Neural cell (in vitro differentiated cells): ENCODE measurements around the gene DNAH6. TPM values are rescaled to one million over a fixed set of nuclear protein-coding genes. Genes with fewer than 3 reads are reported as not detected.
"Not testable (repeated sequence)": the region's sequence is repeated elsewhere in the genome, so short reads cannot be mapped to it uniquely, and the experiment has no call there.

Experiments used
- H2AFZ ChIP-seq: fragments of 200-600, 300-800 bp; sonication (generic), shearing (Covaris generic); 2 replicates; pipeline ENCODE4 v1.6.0; 2014; ENCODE audit warnings: low read depth, mild to moderate bottlenecking, antibody characterized with exemption, low read length, moderate library complexity
- H3F3A ChIP-seq: fragments of 200-600 bp; shearing (Covaris generic); 2 replicates; pipeline ENCODE4 v1.6.1; 2016; ENCODE audit warnings: mild to moderate bottlenecking, moderate library complexity, mixed read lengths, antibody characterized with exemption, low read length; ENCODE audit not compliant: insufficient read depth, poor library complexity, severe bottlenecking
- H3K27ac ChIP-seq: fragments of 200-600, 300-800 bp; sonication (generic), shearing (Covaris generic); 2 replicates; pipeline ENCODE4 v1.5.1; 2014; ENCODE audit warnings: mild to moderate bottlenecking, low read length, moderate library complexity
- H3K27me3 ChIP-seq: fragments of 300-800, 200-600 bp; sonication (generic), shearing (Covaris generic); 2 replicates; pipeline ENCODE4 v1.6.0; 2014; ENCODE audit warnings: mild to moderate bottlenecking, low read depth, low read length, moderate library complexity; ENCODE audit not compliant: insufficient read depth
- H3K36me3 ChIP-seq: fragments of 300-800, 200-600 bp; sonication (generic), shearing (Covaris generic); 2 replicates; pipeline ENCODE4 v1.5.1; 2014; ENCODE audit warnings: mild to moderate bottlenecking, antibody characterized with exemption, low read length, moderate library complexity; ENCODE audit not compliant: insufficient read depth
- H3K4me2 ChIP-seq: fragments of 300-800, 200-600 bp; sonication (generic), shearing (Covaris generic); 2 replicates; pipeline ENCODE4 v1.6.0; 2014; ENCODE audit warnings: mild to moderate bottlenecking, low read length
- H3K4me3 ChIP-seq: fragments of 300-800, 200-600 bp; sonication (generic), shearing (Covaris generic); 2 replicates; pipeline ENCODE4 v1.5.1; 2014; ENCODE audit warnings: mild to moderate bottlenecking, low read length, moderate library complexity
- H3K79me2 ChIP-seq: fragments of 200-600 bp; shearing (Covaris generic); replicated peaks from 2 replicates; pipeline ENCODE4 v1.6.0; 2014; ENCODE audit warnings: mild to moderate bottlenecking, low read length, moderate library complexity; ENCODE audit not compliant: insufficient read depth
- H3K9ac ChIP-seq: fragments of 300-800, 200-600 bp; sonication (generic), shearing (Covaris generic); 2 replicates; pipeline ENCODE4 v1.6.1; 2016; ENCODE audit warnings: mild to moderate bottlenecking, low read length, mixed read lengths
- H3K9me2 ChIP-seq: fragments of 200-600 bp; shearing (Covaris generic); 2 replicates; pipeline ENCODE4 v1.6.1; 2016; ENCODE audit warnings: mild to moderate bottlenecking, low read length, mixed read lengths; ENCODE audit not compliant: insufficient read depth
- H3K9me3 ChIP-seq: fragments of 200-600, 300-800 bp; sonication (generic), shearing (Covaris generic); 2 replicates; pipeline ENCODE4 v1.6.1; 2016; ENCODE audit warnings: mild to moderate bottlenecking, mixed run types, low read length, moderate library complexity, mixed read lengths
- H4K20me1 ChIP-seq: fragments of 200-600 bp; shearing (Covaris generic); 2 replicates; pipeline ENCODE4 v1.6.1; 2016; ENCODE audit warnings: mild to moderate bottlenecking, mixed run types; ENCODE audit not compliant: insufficient read depth
- EP300 ChIP-seq: fragments of 450-650 bp; conservative IDR thresholded peaks from 2 replicates; pipeline ENCODE4 v1.6.1; 2014; ENCODE audit warnings: antibody characterized with exemption, mild to moderate bottlenecking, moderate library complexity; ENCODE audit not compliant: poor library complexity, severe bottlenecking
- EZH2 ChIP-seq: fragments of 200-600, 300-800 bp; shearing (Covaris generic), sonication (generic); IDR thresholded peaks from 2 replicates; pipeline ENCODE4 v1.6.1; 2014; ENCODE audit warnings: antibody characterized with exemption, low read length, borderline replicate concordance, mild to moderate bottlenecking; ENCODE audit not compliant: insufficient read depth, poor library complexity, severe bottlenecking
- MXI1 ChIP-seq: fragments of 450-650 bp; conservative IDR thresholded peaks from 2 replicates; pipeline ENCODE4 v1.6.1; 2014; ENCODE audit warnings: antibody characterized with exemption, mild to moderate bottlenecking; ENCODE audit not compliant: poor library complexity, severe bottlenecking
- POLR2AphosphoS5 ChIP-seq: IDR thresholded peaks from 2 replicates; pipeline ENCODE4 v1.6.1; 2012
- RAD21 ChIP-seq: fragments of 450-650 bp; conservative IDR thresholded peaks from 2 replicates; pipeline ENCODE4 v1.6.1; 2014; ENCODE audit warnings: antibody characterized with exemption, mild to moderate bottlenecking, moderate library complexity
- SMC3 ChIP-seq: fragments of 450-650 bp; conservative IDR thresholded peaks from 2 replicates; pipeline ENCODE4 v1.6.1; 2014; ENCODE audit warnings: antibody characterized with exemption, mild to moderate bottlenecking, moderate library complexity; ENCODE audit not compliant: poor library complexity
- TAF1 ChIP-seq: IDR thresholded peaks from 2 replicates; pipeline ENCODE4 v1.6.1; 2012; ENCODE audit warnings: low read depth
- polyA plus RNA-seq: library from polyadenylated mRNA; depleted of rRNA; stranded (reverse); fragments of >200 nt; gene quantifications from 2 replicates; pipeline ENCODE4 v1.2.3, GENCODE V29; 2014
- TF ChIP-seq, protein P1 (sequence below): IDR thresholded peaks from 2 replicates; pipeline ENCODE4 v1.6.1; 2012; ENCODE audit warnings: borderline replicate concordance
- TF ChIP-seq, protein P2 (sequence below): fragments of 450-650 bp; IDR thresholded peaks from 2 replicates; pipeline ENCODE4 v1.5.1; 2014; ENCODE audit warnings: antibody characterized with exemption, mild to moderate bottlenecking, moderate library complexity; ENCODE audit not compliant: poor library complexity, severe bottlenecking

DNAH6 gene
- polyA plus RNA-seq, 1 donor from 2014 or later: 2.1 TPM

DNA sequence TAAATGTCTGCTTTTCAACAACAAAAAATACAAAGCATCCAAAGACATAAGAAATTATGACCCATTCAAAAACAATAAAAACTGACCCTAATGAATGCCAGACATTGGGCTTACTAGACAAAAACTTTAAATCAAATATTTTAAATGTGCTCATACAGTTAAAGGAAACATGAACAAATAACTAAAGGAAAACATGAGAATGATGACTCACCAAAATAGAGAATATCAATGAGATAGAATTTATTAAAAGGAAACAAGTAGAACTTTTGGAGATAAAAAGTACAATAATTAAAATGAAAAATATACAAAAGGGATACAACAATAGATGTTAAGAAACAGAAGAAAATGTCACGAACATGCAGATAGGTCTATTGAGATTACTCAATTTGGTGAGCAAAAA lies 254.0 kb downstream of the DNAH6 start:
- Histone ChIP-seq H3K79me2 (no peaks in the 10 kb centered on the region), H4K20me1 (no peaks in the 10 kb centered on the region), H3K27ac (no peak overlapping the region), H3K4me3 (no peak overlapping the region), H3K9me3 (no peaks in the 10 kb centered on the region), H3K27me3 (no peaks in the 10 kb centered on the region), H3K9ac (no peak overlapping the region), H3K4me2 (no peak overlapping the region), H3K9me2 (no peaks in the 10 kb centered on the region), H3K36me3 (no peaks in the 10 kb centered on the region), H2AFZ (no peak overlapping the region), H3F3A (no peaks in the 10 kb centered on the region)
- TF ChIP-seq RAD21 (no peak), EZH2 (no peak), SMC3 (no peak), EP300 (no peak), POLR2AphosphoS5 (no peak), TAF1 (no peak), MXI1 (no peak)
- TF ChIP-seq, protein P1, sequence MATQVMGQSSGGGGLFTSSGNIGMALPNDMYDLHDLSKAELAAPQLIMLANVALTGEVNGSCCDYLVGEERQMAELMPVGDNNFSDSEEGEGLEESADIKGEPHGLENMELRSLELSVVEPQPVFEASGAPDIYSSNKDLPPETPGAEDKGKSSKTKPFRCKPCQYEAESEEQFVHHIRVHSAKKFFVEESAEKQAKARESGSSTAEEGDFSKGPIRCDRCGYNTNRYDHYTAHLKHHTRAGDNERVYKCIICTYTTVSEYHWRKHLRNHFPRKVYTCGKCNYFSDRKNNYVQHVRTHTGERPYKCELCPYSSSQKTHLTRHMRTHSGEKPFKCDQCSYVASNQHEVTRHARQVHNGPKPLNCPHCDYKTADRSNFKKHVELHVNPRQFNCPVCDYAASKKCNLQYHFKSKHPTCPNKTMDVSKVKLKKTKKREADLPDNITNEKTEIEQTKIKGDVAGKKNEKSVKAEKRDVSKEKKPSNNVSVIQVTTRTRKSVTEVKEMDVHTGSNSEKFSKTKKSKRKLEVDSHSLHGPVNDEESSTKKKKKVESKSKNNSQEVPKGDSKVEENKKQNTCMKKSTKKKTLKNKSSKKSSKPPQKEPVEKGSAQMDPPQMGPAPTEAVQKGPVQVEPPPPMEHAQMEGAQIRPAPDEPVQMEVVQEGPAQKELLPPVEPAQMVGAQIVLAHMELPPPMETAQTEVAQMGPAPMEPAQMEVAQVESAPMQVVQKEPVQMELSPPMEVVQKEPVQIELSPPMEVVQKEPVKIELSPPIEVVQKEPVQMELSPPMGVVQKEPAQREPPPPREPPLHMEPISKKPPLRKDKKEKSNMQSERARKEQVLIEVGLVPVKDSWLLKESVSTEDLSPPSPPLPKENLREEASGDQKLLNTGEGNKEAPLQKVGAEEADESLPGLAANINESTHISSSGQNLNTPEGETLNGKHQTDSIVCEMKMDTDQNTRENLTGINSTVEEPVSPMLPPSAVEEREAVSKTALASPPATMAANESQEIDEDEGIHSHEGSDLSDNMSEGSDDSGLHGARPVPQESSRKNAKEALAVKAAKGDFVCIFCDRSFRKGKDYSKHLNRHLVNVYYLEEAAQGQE: no peak
- TF ChIP-seq, protein P2, sequence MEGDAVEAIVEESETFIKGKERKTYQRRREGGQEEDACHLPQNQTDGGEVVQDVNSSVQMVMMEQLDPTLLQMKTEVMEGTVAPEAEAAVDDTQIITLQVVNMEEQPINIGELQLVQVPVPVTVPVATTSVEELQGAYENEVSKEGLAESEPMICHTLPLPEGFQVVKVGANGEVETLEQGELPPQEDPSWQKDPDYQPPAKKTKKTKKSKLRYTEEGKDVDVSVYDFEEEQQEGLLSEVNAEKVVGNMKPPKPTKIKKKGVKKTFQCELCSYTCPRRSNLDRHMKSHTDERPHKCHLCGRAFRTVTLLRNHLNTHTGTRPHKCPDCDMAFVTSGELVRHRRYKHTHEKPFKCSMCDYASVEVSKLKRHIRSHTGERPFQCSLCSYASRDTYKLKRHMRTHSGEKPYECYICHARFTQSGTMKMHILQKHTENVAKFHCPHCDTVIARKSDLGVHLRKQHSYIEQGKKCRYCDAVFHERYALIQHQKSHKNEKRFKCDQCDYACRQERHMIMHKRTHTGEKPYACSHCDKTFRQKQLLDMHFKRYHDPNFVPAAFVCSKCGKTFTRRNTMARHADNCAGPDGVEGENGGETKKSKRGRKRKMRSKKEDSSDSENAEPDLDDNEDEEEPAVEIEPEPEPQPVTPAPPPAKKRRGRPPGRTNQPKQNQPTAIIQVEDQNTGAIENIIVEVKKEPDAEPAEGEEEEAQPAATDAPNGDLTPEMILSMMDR: no peak

DNA sequence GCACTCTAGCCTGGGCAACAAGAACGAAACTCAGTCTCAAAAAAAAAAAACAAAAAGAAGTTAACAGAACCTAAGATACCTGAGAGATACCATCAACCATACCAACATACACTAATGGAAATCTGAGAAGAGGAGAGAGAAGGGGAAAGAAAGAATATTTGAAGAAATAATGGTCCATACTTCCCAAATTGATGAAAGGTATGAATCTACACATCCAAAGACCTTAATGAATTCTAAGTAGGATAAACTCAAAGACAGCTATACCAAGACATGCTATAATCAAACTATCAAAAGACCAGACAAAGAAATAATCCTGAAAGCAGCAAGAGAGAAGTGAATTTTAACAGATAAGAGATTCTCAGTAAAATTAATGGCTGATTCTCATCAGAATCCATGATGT lies 255.0 kb downstream of the DNAH6 start:
- H3K27ac ChIP-seq: no peak overlapping the region
- no peaks in the 10 kb centered on the region for H3K27me3 ChIP-seq
- no peaks in the 10 kb centered on the region for H3F3A ChIP-seq
- H3K36me3 ChIP-seq: no peaks in the 10 kb centered on the region
- TF ChIP-seq, protein P1: no peak
- TF ChIP-seq TAF1 (no peak), MXI1 (no peak), SMC3 (no peak), EP300 (no peak), POLR2AphosphoS5 (no peak), EZH2 (no peak), RAD21 (no peak)
- TF ChIP-seq, protein P2: no peak
- H3K4me3 ChIP-seq: no peak overlapping the region
- no peak overlapping the region for H2AFZ ChIP-seq
- H3K4me2 ChIP-seq: no peak overlapping the region
- H3K79me2 ChIP-seq: no peaks in the 10 kb centered on the region
- no peaks in the 10 kb centered on the region for H3K9me3 ChIP-seq
- H3K9me2 ChIP-seq: no peaks in the 10 kb centered on the region
- H3K9ac ChIP-seq: no peak overlapping the region
- no peaks in the 10 kb centered on the region for H4K20me1 ChIP-seq

DNA sequence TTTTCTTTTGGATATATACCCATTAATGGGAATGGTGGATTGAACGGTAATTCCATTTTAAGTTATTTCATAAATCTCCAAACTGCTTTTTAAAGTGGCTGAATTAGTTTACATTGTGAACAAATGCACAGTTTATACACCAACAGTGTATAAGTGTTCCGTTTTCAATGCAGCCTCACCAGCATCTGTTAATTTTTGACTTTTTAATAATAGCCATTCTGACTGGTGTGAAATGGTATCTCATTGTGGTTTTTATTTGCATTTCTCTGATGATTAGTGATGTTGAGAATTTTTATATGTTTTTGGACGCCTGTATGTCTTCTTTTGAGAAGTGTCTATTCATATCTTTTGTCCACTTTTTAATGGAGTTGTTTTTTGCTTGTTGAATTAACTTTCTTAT lies 257.3 kb downstream of the DNAH6 start:
- H2AFZ ChIP-seq, H3F3A ChIP-seq, H3K4me2 ChIP-seq, H4K20me1 ChIP-seq, H3K9me2 ChIP-seq, H3K9me3 ChIP-seq, H3K4me3 ChIP-seq, H3K27ac ChIP-seq, H3K9ac ChIP-seq, H3K27me3 ChIP-seq, H3K36me3 ChIP-seq, H3K79me2 ChIP-seq: not testable (repeated sequence)
